Measurements from ENCODE around the gene COA5. TPM values are rescaled to one million over a fixed set of nuclear protein-coding genes. Genes with fewer than 3 reads are reported as not detected.

Gene COA5
- polyA plus RNA-seq, 1 of the 3 experiments (the other 2 are of a cell fraction), result 40.3 TPM

DNA sequence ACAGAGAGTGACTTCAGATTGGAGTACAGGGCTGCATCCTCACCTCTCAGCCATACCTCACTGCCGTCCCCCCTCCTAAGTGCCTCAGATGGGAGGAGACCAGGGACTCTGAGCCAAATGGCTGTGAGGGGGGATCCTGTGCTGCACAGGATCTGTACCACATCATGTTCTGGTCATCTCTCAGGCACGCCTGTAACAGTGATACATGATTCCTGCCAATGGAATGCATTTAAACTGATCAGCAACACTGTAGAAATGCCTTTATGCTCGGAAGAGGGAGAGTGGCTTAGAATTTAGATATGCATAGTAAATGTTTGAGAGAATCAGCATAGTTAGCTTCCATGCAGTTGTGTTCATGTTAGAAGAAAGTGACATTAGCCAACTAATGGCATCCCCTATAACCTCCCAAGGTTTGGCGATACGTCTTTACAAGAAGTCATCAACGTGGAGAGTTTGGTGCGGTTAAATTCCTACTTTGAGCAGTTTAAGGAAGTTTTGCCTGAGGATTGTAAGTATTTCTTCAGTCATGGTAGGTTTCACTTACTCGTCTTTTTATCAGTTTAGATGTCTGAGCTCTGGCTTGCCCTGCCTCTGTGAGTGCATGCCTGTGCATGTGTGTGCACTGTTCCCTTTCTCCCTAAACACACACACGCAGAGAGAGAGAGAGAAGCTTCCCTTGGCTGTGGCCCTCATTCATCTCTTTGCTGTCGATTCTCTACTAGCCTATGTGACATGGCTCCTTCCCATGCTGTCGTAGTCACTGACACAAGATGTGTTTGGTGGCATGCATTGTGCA is 40.0 kb downstream of the COA5 start:
- ChIA-PET POLR2A (no interaction called here), CTCF (interaction anchor here (0.6 to 2.2 kb wide), 21 partner anchors 8 to 497 kb away, joined by 3 to 14 read pairs (median 5); no protein-coding TSS in a partner anchor)
- no peak overlapping the region for H3K27ac ChIP-seq (ENCODE audit: low read depth in 2 of 2, low read length in 1 of 2)

More for the DNA sequence above, 40.0 kb downstream of the COA5 start:
- Histone ChIP-seq H3K27me3 (ENCODE audit: insufficient read depth) (no peaks in the 10 kb centered on the region), H2AFZ (ENCODE audit: low read depth) (no peak overlapping the region), H3F3A (replicated peaks; ENCODE audit: insufficient read depth) (no peaks in the 10 kb centered on the region), H3K79me2 (ENCODE audit: insufficient read depth) (no peaks in the 10 kb centered on the region), H4K20me1 (ENCODE audit: insufficient read depth) (no peaks in the 10 kb centered on the region), H3K4me3 (ENCODE audit: low read depth in 2 of 2, low read length in 1 of 2) (no peak overlapping the region), H3K4me2 (no peak overlapping the region), H3K36me3 (replicated peaks in 1 of 2; ENCODE audit: control insufficient read depth in 1 of 2, insufficient read depth in 2 of 2, low read length in 1 of 2) (peaks cover 0 to 46% of the 10 kb centered on the region in 2 experiments), H3K9me2 (no peaks in the 10 kb centered on the region), H3K9me3 (no peaks in the 10 kb centered on the region), H3K4me1 (ENCODE audit: control insufficient read depth in 1 of 2, insufficient read depth in 2 of 2, low read depth in 1 of 2, low read length in 1 of 2) (no peaks in the 10 kb centered on the region), H3K9ac (no peak overlapping the region)
- TF ChIP-seq, protein P1, sequence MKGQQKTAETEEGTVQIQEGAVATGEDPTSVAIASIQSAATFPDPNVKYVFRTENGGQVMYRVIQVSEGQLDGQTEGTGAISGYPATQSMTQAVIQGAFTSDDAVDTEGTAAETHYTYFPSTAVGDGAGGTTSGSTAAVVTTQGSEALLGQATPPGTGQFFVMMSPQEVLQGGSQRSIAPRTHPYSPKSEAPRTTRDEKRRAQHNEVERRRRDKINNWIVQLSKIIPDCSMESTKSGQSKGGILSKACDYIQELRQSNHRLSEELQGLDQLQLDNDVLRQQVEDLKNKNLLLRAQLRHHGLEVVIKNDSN (IDR thresholded peaks at IDR 0.05; ENCODE audit: borderline replicate concordance, low read depth), result no peak
- TF ChIP-seq, protein P2, sequence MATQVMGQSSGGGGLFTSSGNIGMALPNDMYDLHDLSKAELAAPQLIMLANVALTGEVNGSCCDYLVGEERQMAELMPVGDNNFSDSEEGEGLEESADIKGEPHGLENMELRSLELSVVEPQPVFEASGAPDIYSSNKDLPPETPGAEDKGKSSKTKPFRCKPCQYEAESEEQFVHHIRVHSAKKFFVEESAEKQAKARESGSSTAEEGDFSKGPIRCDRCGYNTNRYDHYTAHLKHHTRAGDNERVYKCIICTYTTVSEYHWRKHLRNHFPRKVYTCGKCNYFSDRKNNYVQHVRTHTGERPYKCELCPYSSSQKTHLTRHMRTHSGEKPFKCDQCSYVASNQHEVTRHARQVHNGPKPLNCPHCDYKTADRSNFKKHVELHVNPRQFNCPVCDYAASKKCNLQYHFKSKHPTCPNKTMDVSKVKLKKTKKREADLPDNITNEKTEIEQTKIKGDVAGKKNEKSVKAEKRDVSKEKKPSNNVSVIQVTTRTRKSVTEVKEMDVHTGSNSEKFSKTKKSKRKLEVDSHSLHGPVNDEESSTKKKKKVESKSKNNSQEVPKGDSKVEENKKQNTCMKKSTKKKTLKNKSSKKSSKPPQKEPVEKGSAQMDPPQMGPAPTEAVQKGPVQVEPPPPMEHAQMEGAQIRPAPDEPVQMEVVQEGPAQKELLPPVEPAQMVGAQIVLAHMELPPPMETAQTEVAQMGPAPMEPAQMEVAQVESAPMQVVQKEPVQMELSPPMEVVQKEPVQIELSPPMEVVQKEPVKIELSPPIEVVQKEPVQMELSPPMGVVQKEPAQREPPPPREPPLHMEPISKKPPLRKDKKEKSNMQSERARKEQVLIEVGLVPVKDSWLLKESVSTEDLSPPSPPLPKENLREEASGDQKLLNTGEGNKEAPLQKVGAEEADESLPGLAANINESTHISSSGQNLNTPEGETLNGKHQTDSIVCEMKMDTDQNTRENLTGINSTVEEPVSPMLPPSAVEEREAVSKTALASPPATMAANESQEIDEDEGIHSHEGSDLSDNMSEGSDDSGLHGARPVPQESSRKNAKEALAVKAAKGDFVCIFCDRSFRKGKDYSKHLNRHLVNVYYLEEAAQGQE (IDR thresholded peaks at IDR 0.05; ENCODE audit: low read depth, low read length), result no peak
- no peak for TF ChIP-seq SIN3A (IDR thresholded peaks at IDR 0.05; ENCODE audit: borderline replicate concordance, low read depth, low read length)
- no peak for TF ChIP-seq EP300 (IDR thresholded peaks at IDR 0.05; ENCODE audit: borderline replicate concordance in 1 of 2, low read depth in 1 of 2, low read length in 1 of 2)
- TF ChIP-seq SMC3 (IDR thresholded peaks at IDR 0.05; ENCODE audit: low read depth, low read length), result no peak
- no peak for TF ChIP-seq GATA2 (CRISPR knock-in tag; IDR thresholded peaks at IDR 0.05)
- no peak for TF ChIP-seq RAD21 (IDR thresholded peaks at IDR 0.05; ENCODE audit: low read length)
- no peak for TF ChIP-seq EZH2phosphoT487 (IDR thresholded peaks at IDR 0.05; ENCODE audit: borderline replicate concordance, low read depth)
- no peak for TF ChIP-seq TAF1 (IDR thresholded peaks at IDR 0.05; ENCODE audit: borderline replicate concordance, low read depth, low read length)
- no peak for TF ChIP-seq FOSL2 (IDR thresholded peaks at IDR 0.05; ENCODE audit: borderline replicate concordance, low read depth)
- TF ChIP-seq, protein P3, sequence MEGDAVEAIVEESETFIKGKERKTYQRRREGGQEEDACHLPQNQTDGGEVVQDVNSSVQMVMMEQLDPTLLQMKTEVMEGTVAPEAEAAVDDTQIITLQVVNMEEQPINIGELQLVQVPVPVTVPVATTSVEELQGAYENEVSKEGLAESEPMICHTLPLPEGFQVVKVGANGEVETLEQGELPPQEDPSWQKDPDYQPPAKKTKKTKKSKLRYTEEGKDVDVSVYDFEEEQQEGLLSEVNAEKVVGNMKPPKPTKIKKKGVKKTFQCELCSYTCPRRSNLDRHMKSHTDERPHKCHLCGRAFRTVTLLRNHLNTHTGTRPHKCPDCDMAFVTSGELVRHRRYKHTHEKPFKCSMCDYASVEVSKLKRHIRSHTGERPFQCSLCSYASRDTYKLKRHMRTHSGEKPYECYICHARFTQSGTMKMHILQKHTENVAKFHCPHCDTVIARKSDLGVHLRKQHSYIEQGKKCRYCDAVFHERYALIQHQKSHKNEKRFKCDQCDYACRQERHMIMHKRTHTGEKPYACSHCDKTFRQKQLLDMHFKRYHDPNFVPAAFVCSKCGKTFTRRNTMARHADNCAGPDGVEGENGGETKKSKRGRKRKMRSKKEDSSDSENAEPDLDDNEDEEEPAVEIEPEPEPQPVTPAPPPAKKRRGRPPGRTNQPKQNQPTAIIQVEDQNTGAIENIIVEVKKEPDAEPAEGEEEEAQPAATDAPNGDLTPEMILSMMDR (IDR thresholded peaks at IDR 0.05), result no peak
- TF ChIP-seq MXI1 (IDR thresholded peaks at IDR 0.05; ENCODE audit: low read depth, low read length), result no peak
- 84% methylated on average over 11 of the region's 11 CpGs for WGBS (ENCODE audit: low lambda C conversion rate)
- DNase-seq, result no peak
